ENCODE measurements around the gene ST3GAL2.

DNA sequence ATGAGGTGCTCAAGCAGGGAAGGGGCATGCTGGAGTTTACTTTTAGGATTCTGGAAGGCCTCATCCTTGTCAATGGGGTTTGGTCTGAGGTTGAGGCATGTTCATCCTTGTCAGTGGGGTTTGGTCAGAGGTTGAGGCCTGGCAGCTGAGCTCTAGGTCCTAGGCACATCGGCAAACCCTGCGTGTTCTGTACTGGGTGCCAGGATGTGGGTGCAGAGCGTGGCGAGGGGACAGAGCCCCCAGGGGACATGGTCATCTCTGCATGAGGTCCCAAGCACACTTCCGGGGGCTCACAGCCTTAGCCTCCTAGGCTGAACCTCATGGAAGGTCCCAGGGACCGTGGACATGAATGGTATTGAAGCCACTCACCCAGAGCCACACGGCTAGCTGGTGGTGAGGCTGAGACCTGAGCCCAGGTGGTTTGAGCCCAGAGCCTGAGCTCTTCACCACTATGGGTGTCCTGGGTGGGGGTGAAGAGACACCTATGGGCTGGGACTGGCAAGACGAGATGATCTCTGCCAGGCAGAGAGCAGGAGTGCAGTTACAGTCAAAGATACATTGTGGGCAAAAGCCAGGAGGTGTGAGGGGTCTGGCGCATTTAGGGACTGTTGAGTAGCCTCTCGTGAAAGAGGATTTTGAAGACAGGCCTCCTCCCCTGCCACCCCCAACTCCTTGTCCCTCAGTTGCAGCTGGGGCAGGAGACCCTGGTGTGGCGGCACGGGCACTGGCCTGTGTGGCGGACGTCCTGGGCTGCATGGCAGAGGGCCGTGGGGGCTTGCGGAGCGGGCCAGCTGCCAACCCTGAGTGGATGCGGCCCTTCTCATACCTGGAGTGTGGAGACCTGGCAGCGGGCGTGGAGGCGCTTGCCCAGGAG, 34.8 kb upstream of the ST3GAL2 start:
- TF ChIP-seq, protein P1, sequence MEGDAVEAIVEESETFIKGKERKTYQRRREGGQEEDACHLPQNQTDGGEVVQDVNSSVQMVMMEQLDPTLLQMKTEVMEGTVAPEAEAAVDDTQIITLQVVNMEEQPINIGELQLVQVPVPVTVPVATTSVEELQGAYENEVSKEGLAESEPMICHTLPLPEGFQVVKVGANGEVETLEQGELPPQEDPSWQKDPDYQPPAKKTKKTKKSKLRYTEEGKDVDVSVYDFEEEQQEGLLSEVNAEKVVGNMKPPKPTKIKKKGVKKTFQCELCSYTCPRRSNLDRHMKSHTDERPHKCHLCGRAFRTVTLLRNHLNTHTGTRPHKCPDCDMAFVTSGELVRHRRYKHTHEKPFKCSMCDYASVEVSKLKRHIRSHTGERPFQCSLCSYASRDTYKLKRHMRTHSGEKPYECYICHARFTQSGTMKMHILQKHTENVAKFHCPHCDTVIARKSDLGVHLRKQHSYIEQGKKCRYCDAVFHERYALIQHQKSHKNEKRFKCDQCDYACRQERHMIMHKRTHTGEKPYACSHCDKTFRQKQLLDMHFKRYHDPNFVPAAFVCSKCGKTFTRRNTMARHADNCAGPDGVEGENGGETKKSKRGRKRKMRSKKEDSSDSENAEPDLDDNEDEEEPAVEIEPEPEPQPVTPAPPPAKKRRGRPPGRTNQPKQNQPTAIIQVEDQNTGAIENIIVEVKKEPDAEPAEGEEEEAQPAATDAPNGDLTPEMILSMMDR (IDR thresholded peaks at IDR 0.05) = no peak
- TF ChIP-seq POLR2A (IDR thresholded peaks at IDR 0.05) = no peak
